NCI-H69 (cell line): Measurements from ENCODE around the gene SH3PXD2A.
A peak's percentile ranks its signal among the peaks of the same experiment; 100 is the strongest.

Experiments
- DNase-seq: peaks from one replicate; lab custom pipeline; 2025; lab: John Stamatoyannopoulos, UW

The SH3PXD2A gene

DNA sequence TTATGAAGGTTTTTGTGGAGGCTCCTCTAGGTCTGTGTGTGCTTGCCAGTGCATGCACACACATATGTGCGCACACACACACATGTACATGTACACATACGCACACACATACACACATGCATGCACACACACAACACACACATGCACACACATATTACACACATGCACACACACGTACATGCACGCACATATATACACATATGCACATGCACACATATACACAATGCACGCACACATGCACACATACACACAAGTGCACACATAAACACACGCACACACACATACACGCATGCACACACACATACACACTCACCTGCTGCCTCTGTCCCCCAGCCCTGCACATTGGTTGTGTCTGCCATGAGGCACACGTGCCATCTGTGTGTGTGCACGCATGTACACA, 295.6 kb downstream of the SH3PXD2A start:
- DNase-seq = no peak

DNA sequence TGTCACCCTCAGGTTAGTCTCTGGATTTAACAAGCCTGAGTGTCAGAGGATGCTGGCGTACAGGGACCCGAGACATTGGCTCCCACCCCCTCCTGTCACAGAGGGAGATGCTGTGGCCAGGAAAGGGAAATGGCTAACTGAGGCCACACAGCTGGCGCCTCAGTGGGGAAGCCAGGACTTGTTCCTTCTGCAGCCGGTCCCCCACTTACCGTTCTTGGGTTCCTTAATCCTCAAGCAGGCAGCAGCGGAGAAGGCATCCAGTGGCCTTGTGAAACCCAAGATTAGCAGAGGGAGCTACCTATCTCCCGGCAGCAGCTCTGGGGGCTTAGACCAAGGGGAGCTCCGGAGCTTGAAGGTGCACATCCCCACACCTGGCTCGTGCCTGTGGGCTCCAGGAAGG, 296.5 kb downstream of the SH3PXD2A start:
- DNase-seq = no peak

DNA sequence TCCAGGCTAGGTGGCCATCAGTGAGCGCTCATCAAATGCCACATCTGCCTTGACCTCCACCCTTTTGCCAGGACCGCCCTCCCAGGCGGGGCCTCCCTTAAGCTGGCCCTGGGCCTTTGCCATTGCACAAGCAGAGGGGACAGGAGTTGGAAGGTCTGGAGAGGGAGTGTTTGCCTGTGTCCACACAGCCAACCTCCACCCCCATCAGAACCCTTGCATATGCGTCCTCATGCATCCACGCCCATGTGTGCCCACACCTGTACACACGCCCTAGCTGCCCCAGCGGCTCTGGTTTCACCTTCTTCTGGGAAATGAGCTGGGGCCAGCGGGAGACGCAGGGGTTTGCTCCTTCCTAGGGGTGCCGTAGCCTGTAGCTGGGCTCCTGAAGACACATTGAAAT, 297.9 kb downstream of the SH3PXD2A start:
- DNase-seq = no peak

DNA sequence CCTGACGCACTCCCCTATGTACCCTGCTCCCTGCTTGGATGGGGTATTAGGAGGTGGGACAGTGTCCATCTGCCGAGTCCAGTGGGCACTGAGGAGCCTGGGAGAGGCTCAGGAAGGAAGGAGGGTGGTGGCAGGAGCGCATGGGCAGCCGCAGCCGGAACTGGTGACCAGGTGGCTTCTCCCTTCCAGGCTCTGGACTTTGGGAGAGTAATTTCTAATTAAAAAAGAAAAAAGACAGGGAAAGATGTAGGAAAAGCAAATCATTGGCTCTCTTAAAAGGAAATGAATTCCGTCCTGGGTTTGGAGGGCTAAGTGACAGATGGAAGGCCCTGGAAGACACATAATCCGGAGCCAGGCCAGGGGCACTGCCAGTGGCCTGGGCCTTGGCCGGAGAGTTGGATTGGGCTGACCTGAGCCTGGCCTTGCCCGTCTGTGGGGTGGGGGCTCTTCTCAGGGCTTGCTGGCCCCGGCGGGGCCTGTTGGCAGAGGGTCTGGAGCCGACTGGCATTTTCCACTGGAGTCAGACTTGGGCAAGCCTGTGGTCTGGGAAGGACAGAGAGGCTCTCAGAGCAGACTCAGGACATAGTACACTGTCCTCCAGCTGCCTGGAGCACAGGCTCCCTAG, 298.9 kb downstream of the SH3PXD2A start:
- DNase-seq = no peak

DNA sequence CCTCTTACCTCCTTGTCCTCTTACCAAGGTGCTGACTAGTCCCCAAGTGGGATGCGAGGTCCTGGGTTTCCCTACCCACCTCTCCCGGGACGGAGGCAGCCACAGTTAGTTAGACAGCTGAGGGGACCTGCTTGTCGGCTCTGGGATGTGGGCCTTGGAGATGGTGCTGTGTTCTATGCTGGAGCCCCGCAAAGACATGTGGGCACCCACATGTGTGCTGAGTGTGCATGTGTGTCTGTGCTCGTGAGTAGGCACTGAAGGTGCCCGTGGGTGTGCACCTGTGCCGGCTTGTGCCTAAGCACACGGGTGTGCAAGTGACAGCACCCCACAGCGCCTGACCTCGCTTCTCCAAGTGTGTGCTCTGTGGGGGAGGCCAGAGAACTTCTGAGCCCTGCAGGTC, 299.7 kb downstream of the SH3PXD2A start:
- DNase-seq = no peak

DNA sequence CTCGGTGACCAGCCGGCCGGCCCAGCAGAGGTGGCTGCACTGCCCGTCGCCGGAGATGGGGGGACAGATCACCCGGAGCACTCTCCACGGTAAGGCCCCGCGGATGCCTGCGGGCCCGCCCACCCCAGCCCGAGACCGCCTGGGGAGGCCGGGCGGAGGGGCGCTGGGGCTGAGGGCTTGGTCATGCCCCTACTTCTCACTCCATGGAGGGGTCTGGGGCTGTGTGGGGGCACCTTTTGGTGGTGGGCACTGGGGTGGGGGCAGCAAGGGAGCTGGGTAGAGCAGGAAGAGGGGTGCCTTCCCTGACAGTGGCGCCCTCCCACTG, 300.1 kb downstream of the SH3PXD2A start:
- no peak for DNase-seq

DNA sequence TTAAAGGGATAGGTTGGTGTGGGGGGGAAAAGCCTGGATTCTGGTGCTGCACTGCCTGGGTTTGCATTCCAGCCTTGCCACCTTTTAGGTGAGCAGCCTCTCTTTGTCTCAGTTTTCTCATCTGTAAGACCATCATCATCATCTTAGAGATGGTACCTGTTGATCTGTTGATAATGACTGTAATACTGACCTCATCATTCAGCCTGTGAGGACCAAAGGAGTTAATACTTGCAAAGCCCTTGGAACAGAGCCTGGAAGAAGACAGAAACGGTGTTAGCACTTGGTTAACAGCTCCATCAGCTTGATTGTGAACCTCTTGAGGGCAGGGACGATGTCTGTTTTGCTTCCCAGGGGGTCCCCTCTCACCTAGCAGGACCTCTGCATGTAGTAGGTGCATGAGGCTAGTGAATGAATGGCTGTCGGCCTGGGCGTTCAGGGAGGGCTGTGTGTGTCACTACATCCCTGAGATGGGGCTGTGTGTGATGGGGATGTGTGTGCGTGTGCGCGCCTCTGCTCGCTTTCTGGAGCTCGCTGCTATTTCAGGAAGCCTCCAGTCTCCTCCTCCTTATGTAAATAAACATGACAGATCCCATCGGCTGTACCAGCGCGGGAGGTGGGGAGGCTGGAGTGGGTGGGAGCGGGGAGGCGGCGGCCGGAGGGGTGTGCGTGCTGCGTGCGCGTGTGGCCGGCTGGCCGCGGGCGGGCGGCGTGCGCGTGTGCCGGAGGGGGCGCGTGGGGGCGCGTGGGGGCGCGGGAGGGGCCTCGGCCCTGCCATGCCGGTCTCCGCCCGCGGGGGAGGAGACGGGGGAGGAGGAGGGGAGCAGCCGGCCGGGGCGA, 300.7 kb downstream of the SH3PXD2A start:
- DNase-seq = peak; percentile 84

DNA sequence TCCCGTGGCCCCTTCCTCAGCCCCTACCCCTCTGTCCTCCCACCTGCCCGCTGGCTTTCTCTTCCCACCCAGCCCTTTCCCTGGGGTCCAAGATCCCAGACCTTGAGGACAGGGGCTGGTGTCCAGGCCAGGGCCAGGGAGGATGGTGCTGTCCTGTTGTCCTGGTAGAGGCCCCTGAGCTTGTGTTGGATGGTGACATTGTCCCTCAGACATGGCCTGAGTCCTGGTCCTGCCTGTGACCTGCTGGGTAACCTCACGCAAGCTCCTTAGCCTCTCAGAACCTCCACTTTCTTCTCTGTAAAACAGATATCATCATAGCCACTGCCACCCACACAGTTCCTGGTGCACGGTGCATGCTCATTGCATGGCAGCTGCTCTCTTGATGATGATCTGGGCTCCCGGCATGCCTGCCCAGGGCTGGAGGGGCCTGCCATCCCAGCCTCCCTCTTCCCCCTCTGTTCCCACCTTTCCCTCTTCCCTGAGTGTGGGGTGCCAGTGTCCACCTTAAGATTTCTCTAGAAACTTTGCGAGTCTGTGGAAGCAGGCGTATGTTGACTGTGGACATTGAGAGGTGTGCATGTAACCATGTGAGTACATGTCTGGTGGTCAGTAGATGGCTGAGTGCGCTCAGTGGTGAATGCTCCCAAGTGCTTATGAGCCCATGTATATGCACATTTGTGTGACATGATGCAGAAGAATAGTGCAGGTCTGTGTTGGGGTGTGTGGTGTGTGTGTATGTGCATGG, 301.5 kb downstream of the SH3PXD2A start:
- DNase-seq = no peak

DNA sequence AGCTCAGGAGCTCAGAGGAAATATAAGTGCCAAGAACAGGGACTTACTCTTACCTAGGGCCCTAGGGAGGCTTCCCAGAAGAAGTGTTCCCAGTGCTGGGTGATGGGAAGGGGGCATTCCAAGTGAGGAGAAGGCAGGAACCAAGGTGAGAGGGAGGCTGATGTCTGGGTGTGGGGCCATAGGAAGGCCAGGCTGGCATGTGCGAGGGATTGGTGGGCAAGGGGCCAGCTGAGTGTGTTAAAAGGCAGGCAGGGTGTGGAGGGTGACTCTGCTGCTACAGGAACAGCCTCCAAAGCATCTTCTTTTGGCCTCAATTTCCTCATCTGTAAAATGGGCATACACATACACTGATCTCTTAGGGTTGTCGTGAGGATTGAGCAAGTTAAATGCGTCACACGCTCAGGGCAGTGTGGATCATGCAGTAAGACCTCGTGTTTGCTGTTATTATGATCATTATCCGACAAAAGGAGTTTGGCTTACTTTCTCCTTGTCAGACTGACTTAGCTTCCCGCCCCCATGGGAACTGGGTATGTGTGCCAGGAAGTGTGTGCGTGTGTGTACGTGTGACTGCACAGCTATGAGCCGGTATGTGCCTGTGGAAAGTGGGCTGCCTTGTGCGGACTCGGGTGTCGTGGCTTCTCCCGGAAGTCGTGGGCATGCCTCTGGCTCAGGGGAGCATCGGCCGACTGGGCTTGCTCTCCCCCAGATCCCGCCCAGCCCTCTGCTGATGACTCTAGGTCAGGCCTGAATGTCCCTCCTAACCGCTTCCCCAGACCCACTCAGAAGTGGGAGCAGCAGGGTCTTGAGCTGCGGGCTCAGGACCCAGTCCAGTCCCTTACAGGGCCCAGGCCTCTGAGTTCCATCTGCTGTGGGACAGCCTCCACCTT, 302.3 kb downstream of the SH3PXD2A start:
- DNase-seq = no peak

DNA sequence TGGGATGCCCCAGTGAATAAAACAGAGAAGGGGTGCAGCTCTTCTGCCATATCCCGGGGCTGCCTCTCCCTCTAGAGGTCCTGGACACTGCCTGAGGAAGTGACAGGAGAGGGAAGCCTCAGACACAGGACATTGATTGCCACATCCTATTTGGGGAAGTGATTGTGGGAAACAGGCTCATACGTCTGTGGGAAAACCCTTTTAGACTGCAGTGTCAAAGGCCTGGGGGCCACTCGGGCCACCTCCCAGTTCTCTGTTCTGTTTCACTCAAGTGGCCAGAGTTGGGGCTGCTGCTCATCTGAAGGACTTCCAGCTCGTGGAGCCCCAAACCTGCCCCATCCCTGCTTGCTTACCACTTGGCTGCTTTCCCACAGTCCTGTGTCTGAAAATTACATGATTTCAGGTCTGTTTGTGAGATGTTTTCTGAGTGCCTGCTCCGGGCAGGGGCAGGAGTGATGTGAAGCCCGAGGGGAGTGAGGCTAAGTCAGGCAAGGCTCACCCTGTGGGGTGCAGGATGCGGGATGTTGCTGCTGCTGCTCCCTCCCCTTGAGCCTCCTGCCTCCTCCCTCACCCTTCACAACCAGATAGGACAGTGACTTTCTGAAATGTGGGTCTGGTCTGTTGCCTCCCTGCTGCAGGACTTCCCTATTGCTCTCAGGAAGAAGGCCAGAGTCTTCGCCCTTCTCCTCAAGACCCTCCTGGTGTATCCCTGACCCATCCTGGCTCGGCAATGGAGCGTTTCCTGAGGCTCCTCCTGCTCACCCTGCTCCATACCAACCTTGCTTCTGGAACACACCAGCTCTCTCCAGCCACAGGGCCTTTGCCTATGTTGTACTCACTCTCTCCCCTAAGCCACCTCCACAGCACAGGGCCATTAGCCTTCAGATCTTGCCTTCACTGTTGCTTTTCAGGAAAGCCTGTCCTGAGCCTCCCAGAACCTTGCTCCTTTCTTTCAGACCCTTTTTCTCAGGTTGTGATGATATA, 303.5 kb downstream of the SH3PXD2A start:
- no peak for DNase-seq

DNA sequence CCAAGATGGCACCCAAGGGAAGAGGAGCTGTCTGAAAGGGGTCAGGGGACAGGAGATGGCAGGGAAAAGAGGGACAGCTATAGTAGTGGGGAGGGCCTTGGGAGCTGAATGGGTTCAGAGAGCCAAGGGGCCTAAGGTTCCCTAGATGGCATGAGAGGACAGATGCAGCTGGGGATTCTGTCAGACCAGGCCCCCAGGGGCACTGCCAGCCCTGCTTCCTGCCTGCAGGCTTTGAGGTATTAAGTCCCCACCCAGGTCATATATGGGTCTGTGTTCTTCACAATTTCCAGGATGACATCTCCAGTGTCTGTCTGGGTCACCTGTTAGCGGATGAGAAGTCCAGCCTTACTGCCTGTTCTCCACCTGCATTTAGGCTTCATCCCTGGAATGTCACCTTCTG, 305.1 kb downstream of the SH3PXD2A start:
- DNase-seq = peak; percentile 10

DNA sequence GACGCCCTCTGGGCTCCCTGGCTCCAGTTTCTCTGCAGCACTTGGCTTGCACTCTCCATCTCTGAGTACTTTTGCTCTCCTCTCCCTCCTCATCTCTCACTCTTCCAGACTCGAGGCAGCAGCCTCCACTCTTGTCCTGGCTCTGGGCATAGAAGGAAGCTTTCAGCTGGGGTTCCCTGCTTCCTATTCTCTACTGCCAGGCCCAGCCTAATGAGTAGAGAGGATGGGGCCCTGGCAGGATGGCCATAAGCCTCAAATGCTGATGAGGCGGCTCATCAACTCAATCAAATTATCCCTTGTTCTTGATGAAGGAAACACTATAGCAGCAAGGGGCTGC, 306.1 kb downstream of the SH3PXD2A start:
- no peak for DNase-seq

DNA sequence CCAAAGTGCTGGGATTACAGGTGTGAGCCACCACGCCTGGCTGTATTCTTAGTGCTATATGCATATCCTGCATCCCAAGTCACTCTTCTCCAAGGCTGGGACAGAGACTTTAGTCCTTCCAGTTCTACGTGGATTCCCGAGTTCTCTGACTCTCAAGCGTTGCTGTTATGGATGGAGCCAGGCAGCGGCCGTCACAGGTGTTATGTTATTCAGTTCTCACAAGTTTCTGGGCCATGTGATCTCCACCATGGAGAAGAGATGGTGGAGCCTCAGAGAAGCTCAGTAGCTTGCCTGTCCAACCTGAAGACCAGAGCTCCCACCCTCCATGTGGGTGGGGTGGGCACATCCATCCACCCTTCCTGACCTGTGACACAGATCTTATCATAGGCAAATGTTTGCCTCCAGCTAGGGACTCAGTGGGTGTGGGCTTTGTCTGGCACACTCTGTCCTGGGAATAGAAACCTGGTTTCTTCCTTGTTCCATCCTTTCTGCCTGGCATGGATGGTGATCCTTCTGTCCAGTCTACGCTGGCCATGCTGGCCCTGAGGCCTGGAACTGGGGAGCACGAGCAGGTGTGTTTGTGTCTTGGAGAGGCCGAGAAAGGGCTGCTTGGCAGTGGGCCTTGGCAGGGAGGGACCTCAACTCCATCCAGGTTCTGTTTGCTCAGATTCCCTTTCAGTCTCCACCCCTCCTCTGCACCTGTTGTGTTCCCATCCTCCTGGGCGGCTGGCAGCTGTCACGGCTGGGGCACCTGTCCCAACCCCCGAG, 306.6 kb downstream of the SH3PXD2A start:
- DNase-seq = peak; percentile 88

DNA sequence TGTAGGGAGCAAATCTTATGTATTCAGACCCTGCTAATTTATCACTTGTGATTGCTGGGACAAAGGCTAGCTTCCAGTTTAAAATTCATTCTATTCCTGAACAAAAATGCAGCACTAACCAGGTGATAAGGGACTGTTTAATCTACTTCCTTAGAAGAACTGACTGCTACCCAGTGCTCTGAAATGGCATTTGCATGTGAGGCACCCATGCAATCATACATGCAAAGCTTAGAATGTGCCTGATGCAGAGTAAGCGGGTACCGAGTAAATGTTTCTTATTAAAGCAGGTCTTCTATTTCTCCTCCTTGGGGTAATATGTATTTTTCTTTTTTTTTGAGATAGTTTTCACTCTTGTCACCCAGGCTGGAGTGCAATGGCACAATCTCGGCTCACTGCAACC, 307.4 kb downstream of the SH3PXD2A start:
- no peak for DNase-seq

DNA sequence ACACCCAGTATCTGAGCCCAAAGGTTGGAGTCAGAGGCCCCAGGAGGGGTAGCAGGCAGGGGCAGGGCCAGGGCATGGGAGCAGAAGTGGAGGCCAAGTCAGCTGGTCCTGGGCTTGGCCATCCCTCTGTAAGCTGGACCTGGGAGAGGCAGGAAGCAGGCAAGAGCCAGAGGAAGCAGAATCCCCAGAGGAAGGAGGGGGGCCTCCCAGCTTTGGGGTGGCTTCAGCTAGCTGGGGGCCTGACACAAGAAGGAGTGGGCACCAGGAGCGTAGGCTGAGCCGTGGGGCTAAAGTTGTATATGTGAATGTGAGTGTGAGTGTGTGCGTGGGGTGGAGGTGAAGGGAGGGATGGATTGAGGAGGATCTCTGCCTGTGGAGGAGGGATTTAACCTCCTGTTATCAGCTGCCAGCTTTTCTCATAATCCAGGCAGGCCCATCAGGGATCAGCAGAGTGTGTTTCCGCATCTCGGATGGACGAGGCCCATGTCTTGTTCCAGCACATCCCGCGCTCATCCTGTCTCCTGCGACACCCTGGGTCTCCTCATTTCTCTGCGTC, 307.9 kb downstream of the SH3PXD2A start:
- DNase-seq = no peak

DNA sequence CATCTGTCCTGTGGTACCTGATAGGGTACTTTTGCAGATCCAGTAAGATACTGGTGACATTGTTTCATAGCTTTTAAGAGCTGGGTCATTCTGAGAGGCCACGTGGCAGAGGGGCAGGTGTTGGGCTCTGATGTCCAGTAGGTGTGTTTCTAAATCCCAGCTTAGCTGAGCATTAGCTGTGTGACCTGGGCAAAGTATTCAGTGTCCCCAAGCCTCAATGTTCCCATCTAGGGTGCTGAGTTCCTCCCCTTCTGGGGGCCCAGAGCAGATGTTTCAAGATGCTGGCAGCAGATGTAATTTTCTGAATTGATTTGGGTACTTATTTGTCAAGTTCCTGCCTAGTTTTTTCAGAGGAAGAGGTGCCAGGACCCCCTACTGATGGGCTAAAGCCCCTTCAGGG, 309.0 kb downstream of the SH3PXD2A start:
- DNase-seq = no peak

DNA sequence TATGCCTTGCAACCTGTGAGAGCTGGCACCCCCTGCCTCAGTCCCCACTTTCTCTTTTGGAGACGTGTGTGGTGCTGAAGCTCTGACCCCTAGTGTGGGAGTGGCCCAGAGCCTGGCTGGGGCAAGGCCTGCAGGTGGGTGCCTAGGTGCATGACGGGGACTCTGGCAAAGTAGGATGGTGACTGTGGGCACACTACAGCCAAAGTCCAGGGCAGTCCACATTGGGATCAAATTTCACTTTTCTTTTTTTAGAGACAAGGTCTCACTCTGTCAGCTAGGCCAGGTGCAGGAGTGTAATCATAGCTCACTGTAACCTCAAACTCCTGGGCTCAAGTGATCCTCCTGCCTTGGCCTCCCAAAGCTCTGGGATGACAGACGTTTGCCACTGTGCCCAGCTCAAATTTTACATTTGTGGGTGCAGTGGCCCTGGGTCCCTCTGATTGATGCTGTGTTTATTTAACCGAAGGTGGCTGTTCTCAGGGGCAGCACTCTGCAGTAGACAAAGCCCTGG, 309.6 kb downstream of the SH3PXD2A start:
- no peak for DNase-seq

DNA sequence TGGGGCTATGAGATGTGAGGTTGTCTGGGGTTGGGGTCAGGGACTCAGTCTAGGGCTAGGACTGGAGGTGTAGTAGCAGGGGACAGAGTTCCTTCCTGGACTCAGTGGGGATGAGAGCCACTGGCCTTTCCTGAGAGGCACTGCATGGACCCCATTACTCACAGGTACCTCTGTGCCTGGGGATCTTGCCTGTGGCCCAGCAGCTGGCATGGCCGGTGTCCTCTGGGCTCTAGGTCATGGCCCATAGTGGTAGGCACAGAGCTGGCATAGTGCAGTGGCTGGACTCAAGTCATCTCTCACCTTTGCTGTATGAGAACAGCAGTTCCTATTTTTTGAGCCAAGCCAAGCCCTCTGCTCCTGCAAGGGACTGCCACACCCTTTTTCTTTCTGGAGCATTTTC, 310.0 kb downstream of the SH3PXD2A start:
- DNase-seq = no peak

DNA sequence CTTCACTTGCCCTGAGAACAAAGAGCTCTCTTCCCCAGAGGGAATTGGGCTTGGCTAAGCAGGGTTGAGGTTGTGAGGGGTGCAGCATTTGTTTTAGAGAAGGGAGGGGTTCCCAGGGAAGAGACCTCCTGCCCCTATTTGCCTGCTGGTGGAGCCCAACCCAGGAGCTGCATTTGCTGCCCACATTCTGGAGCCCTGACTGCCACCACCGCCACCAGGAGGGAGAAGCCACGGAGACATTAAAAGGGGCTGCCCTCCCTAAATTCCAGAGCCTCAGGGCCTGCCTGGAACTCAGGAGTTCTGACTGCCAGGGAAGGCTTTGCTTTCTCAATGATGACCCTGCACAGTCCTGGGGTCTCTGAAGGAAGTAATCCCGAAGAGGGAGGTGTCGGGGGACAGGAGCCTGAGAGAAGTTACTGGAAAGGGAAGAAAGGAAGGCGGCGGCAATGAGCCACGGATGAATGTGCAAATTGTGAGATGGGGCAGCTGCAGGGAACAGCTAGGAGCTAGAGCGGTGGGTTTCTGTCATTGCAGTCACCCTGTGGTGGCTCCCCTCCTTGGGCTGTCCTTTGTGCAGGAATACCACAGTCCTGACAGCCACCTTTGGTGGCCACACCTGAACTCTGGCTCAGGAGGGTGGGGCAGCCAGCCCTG, 310.6 kb downstream of the SH3PXD2A start:
- no peak for DNase-seq
